Activated CD8-positive, alpha-beta T cell treated with anti-CD3 and anti-CD28 coated beads for 36 hours (primary cell): Measurements from ENCODE around the gene DNM2. TPM values are rescaled to one million over a fixed set of nuclear protein-coding genes. Genes with fewer than 3 reads are reported as not detected.
A peak's percentile ranks its signal among the peaks of the same experiment; 100 is the strongest.

ENCODE experiments used
- ATAC-seq: fragments of 200-7000 bp; cut with Tn5 transposase; one replicate; pipeline ENCODE4 v1.10.0; 2021; ENCODE audit warnings: mild to moderate bottlenecking, moderate library complexity
- CTCF ChIA-PET: fragments of 350-600 bp; sonication (Branson Sonifier 250); formaldehyde crosslinking; loops from one replicate; lab custom pipeline; 2021; ENCODE audit warnings: antibody characterized with exemption; lab: Charles Lee
- POLR2A ChIA-PET: fragments of 350-600 bp; sonication (Branson Sonifier 250); formaldehyde crosslinking; loops from one replicate; lab custom pipeline; 2021; ENCODE audit warnings: antibody characterized with exemption; lab: Charles Lee
- DNase-seq: peaks from one replicate; pipeline ENCODE4 v3.0.0-alpha.2; 2020
- H3K27ac Mint-ChIP-seq: one replicate; pipeline ENCODE4 v1.8.0; 2021; ENCODE audit warnings: mild to moderate bottlenecking, mixed read lengths
- H3K27me3 Mint-ChIP-seq: one replicate; pipeline ENCODE4 v1.8.0; 2021; ENCODE audit warnings: mixed read lengths
- H3K36me3 Mint-ChIP-seq: one replicate; pipeline ENCODE4 v1.8.0; 2021; ENCODE audit warnings: low read depth, mixed read lengths
- H3K4me1 Mint-ChIP-seq: one replicate; pipeline ENCODE4 v1.8.0; 2021; ENCODE audit warnings: low read depth, mixed read lengths
- H3K4me3 Mint-ChIP-seq: one replicate; pipeline ENCODE4 v1.8.0; 2021; ENCODE audit warnings: mild to moderate bottlenecking, moderate library complexity, mixed read lengths
- H3K9me3 Mint-ChIP-seq: one replicate; pipeline ENCODE4 v1.8.0; 2021; ENCODE audit warnings: mixed read lengths
- intact Hi-C: fragments of 100-400 bp; cut with micrococcal nuclease; formaldehyde crosslinking; loops from one replicate; pipeline ENCODE4 v1.10.0; 2022
- total RNA-seq, 2 experiments: library from RNA; stranded (reverse); gene quantifications; one replicate each; pipeline ENCODE4 v1.2.3, GENCODE V29; 2021
- TF ChIP-seq, protein P1 (sequence below): fragments of 200-600 bp; IDR thresholded peaks from one replicate; pipeline ENCODE4 v1.8.0; 2022; ENCODE audit warnings: antibody characterized with exemption, mild to moderate bottlenecking

The DNM2 gene
- total RNA-seq, 2 experiments from 2014 or later: 151 to 153 TPM

DNA sequence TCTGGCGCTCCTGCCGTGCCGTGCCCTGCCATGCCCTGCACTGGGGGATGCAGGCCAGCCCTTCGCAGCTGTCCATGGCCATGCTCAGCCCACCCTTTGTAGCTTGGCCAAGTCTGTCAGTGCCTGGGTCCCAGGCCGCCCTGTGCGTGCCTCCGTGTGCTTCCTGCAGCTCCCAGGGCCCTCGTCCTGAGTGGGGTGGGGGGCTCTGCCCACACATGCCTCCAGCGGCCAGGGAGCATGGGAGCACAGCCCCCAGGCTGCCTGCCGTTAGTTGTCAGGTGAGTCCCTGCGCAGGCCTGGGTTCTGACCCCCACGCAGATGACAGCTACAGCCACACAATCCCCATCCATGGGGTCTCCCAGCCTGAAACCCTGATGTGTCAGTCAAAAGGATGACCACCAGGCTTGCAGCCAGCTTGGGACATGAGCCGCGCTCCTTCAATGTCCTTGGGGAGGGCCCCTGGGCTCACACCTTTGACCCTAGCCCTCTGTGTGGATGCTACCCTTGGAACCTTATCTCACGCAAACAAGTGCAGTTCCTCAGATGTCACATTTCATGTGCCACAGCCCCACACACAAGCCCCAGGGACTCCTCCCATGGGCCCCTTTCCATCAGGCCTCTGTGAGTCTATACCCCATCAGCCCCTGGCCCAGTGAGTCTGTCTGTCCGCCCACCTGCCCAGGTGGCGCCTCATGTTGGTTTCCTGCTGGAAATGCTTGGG lies 93.7 kb downstream of the DNM2 start:
- no peak for DNase-seq
- POLR2A ChIA-PET: interaction anchor here (0.7 kb wide), 1 partner anchor 51 kb away, joined by 3 read pairs; no protein-coding TSS in a partner anchor
- intact Hi-C loops: no loop called here
- Mint-ChIP-seq H3K9me3 (no peaks in the 10 kb centered on the region), H3K27me3 (no peaks in the 10 kb centered on the region), H3K4me1 (peaks cover 26% of the 10 kb centered on the region), H3K4me3 (no peak overlapping the region), H3K27ac (peak overlapping the region; percentile 77), H3K36me3 (peaks cover 23% of the 10 kb centered on the region)
- TF ChIP-seq, protein P1, sequence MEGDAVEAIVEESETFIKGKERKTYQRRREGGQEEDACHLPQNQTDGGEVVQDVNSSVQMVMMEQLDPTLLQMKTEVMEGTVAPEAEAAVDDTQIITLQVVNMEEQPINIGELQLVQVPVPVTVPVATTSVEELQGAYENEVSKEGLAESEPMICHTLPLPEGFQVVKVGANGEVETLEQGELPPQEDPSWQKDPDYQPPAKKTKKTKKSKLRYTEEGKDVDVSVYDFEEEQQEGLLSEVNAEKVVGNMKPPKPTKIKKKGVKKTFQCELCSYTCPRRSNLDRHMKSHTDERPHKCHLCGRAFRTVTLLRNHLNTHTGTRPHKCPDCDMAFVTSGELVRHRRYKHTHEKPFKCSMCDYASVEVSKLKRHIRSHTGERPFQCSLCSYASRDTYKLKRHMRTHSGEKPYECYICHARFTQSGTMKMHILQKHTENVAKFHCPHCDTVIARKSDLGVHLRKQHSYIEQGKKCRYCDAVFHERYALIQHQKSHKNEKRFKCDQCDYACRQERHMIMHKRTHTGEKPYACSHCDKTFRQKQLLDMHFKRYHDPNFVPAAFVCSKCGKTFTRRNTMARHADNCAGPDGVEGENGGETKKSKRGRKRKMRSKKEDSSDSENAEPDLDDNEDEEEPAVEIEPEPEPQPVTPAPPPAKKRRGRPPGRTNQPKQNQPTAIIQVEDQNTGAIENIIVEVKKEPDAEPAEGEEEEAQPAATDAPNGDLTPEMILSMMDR: no peak
- no peak for ATAC-seq
- CTCF ChIA-PET: interaction anchor here (1.3 to 2.4 kb wide), 2 partner anchors 53 to 94 kb away, joined by 4 to 10 read pairs; partner anchors contain the start of gene DNM2

DNA sequence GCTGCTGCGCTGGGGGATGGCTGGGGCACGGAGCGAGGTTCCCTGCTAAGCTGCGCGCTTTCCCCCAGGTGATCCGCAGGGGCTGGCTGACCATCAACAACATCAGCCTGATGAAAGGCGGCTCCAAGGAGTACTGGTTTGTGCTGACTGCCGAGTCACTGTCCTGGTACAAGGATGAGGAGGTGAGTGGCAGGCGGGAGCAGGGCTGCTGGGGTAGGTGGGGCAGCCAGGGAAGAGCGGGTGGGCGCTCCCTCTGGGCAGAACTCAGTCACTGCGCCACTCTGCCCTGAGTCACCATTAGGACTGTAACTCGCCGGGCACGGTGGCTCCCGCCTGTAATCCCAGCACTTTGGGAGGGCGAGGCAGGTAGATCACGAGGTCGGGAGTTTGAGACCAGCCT lies 94.3 kb downstream of the DNM2 start:
- POLR2A ChIA-PET: interaction anchor here (0.7 kb wide), 1 partner anchor 50 kb away, joined by 3 read pairs; no protein-coding TSS in a partner anchor
- CTCF ChIA-PET: interaction anchor here (2.4 kb wide), 1 partner anchor 52 kb away, joined by 10 read pairs; no protein-coding TSS in a partner anchor
- peaks cover 26% of the 10 kb centered on the region for H3K4me1 Mint-ChIP-seq

DNA sequence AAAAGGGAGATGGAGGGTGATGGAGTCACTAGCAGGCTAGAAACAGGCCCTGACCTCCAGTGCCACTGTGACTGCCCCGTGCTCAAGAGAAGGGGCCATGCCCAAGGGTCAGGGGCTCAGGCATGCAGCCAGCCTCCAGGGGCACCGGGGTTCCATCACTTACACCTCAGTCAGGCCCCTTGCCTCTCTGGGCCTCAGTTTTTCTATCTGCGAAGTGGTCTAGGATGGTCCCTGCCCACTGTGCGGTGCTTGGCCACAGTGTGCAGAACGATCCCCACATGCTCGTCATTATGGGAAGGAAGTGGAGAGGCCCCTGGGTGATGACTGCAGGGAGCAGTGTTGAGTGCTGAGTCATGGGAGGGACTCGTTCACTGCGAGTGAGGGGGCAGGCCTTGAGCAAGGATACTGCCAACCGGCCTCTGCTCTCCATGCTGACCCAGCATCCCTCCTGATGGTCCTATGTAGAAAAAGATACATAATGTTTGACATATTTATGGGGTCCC lies 95.1 kb downstream of the DNM2 start:
- DNase-seq (peak; percentile 69), ATAC-seq (peak; percentile 81)
- intact Hi-C loops: no loop called here
- CTCF ChIA-PET: interaction anchor here (2.4 kb wide), 1 partner anchor 51 kb away, joined by 10 read pairs; no protein-coding TSS in a partner anchor
- Mint-ChIP-seq H3K9me3 (no peaks in the 10 kb centered on the region), H3K4me3 (no peak overlapping the region), H3K4me1 (peaks cover 26% of the 10 kb centered on the region), H3K36me3 (peaks cover 23% of the 10 kb centered on the region), H3K27ac (peak overlapping the region; percentile 77), H3K27me3 (no peaks in the 10 kb centered on the region)
- POLR2A ChIA-PET: interaction anchor here (0.6 kb wide), 1 partner anchor 8 kb away, joined by 3 read pairs; no protein-coding TSS in a partner anchor
- TF ChIP-seq, protein P1: no peak

More for the DNA sequence above, 94.3 kb downstream of the DNM2 start:
- Mint-ChIP-seq H3K27ac (peak overlapping the region; percentile 77), H3K4me3 (no peak overlapping the region), H3K36me3 (peaks cover 23% of the 10 kb centered on the region), H3K9me3 (no peaks in the 10 kb centered on the region), H3K27me3 (no peaks in the 10 kb centered on the region)
- intact Hi-C loops: no loop called here
- ATAC-seq: no peak
- TF ChIP-seq, protein P1: no peak
- no peak for DNase-seq

DNA sequence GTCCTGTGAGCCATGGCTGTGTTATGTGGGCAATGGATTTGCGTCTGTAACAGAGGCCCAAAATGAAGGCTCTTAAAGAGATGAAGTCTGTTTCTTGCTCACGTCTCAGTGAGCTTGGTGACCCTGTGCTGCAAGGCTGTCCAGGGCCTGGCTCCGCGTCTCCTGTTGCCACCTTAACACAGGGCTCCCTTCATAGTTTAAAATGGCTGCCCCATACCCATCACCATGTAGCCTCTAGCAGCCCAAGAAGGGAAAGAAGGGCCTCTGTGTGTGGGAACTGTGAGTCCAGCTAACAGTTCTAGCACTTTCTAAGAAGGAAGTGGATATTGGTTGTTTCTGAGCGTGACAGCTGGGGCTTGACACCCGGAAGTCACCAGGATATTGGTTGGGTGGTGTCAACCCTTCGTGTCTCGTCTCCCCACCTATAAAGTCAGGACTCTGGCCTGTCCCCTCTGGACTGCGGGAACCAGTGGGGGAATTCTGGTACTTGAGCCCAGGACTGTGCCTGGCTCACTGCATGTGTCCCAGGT lies 97.2 kb downstream of the DNM2 start:
- DNase-seq (no peak), ATAC-seq (no peak)
- intact Hi-C loops: no loop called here
- Mint-ChIP-seq H3K4me3 (no peak overlapping the region), H3K9me3 (no peaks in the 10 kb centered on the region), H3K27me3 (no peaks in the 10 kb centered on the region), H3K27ac (peak overlapping the region; percentile 46), H3K36me3 (peaks cover 20% of the 10 kb centered on the region), H3K4me1 (peaks cover 11% of the 10 kb centered on the region)
- ChIA-PET POLR2A (interaction anchor here (0.5 to 0.9 kb wide), 2 partner anchors 96 to 1237 kb away, joined by 3 to 4 read pairs; no protein-coding TSS in a partner anchor), CTCF (interaction anchor here (1.0 to 1.1 kb wide), 2 partner anchors 43 to 49 kb away, joined by 3 read pairs; no protein-coding TSS in a partner anchor)
- TF ChIP-seq, protein P1: no peak
